Fibroblast of villous mesenchyme (primary cell): ENCODE measurements around the gene RNF186. TPM values are rescaled to one million over a fixed set of nuclear protein-coding genes. Genes with fewer than 3 reads are reported as not detected.
"Not testable (repeated sequence)": the region's sequence is repeated elsewhere in the genome, so short reads cannot be mapped to it uniquely, and the experiment has no call there.

Experiments
- DNase-seq: peaks from one replicate; pipeline ENCODE4 v3.0.0-alpha.2; 2010; ENCODE audit warnings: low read depth
- H3K4me3 ChIP-seq: 2 replicates; pipeline ENCODE4 v1.5.1; 2011; ENCODE audit warnings: low read depth, mild to moderate bottlenecking, low read length
- total RNA-seq: library from RNA; depleted of rRNA; stranded (reverse); fragments of >200 nt; gene quantifications from 2 replicates; pipeline ENCODE4 v1.2.3, GENCODE V29; 2012
- TF ChIP-seq, protein P1 (sequence below): IDR thresholded peaks from 2 replicates; pipeline ENCODE4 v1.5.1; 2012; ENCODE audit warnings: low read depth, mild to moderate bottlenecking, low read length; ENCODE audit not compliant: insufficient read depth

Gene RNF186
- total RNA-seq, 1 donor, result not detected

DNA sequence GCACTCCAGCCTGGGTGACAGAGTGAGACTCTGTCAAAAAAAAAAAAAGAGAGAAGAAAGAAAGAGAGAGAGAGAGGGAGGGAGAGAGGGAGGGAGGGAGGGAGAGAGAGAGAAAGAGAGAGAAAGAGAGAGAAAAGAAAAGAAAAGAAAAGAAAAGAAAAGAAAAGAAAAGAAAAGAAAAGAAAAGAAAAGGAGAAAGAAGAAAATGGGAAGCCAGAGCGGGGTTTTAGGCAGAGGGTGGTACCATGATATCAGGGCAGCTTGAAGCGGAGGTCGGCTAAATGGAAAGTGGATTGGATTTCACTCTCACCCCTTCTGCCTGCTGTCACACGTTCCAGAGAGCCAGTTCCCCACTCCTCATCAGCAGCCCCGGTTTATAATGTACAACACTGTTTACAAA, 17.3 kb downstream of the RNF186 start:
- TF ChIP-seq, protein P1, sequence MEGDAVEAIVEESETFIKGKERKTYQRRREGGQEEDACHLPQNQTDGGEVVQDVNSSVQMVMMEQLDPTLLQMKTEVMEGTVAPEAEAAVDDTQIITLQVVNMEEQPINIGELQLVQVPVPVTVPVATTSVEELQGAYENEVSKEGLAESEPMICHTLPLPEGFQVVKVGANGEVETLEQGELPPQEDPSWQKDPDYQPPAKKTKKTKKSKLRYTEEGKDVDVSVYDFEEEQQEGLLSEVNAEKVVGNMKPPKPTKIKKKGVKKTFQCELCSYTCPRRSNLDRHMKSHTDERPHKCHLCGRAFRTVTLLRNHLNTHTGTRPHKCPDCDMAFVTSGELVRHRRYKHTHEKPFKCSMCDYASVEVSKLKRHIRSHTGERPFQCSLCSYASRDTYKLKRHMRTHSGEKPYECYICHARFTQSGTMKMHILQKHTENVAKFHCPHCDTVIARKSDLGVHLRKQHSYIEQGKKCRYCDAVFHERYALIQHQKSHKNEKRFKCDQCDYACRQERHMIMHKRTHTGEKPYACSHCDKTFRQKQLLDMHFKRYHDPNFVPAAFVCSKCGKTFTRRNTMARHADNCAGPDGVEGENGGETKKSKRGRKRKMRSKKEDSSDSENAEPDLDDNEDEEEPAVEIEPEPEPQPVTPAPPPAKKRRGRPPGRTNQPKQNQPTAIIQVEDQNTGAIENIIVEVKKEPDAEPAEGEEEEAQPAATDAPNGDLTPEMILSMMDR, result no peak
- no peak overlapping the region for H3K4me3 ChIP-seq
- no peak for DNase-seq

DNA sequence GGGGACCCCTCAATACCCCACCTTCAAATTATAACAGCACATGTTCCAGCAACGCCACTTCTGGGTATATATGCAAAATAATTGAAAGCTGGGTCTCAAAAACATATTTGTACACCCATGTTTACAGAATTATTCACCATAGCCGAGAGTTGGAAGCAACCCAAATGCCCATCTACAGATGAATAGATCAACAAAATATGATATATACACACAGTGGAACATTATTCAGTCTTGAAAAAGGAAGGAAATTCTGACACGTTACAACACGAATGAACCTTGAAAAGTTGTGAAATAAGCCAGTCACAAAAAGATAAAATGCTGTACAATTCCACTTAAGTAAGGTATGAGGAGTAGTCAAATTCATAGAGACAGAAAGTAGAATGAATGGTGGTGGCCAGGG, 20.5 kb downstream of the RNF186 start:
- TF ChIP-seq, protein P1, result no peak
- DNase-seq, result no peak
- H3K4me3 ChIP-seq, result no peak overlapping the region

DNA sequence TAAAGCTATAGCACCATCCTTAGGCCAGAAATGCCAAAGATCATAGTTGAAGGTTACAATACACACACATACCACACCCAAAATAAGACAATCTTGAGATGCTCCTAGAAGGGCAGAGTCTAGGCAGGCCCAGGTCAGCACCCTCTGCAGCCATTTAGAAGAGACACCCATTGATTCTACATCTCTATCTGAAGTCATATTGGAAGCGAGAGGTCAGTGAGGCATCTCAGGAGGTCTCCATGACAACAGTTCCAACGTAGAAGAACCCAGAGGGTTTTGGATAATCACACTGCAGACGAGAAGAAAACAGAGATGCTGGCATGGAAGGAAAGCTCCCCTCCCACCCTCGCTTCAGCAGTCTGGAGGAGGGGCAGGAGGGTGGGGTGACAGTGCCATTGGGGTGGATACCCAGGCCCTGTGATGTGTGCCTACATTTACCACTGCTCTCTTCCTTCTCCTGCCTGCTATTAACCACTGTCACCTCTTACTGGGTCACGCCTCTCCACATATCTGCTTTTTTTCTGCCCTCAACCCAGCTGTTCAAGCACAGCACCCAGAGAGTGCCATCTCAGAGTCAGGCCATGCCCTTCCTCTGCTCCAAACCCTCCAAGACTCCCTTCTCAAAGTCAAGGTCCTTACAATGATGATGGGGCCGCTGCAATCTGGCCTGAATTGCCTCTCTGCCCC, 21.6 kb downstream of the RNF186 start:
- H3K4me3 ChIP-seq, result no peak overlapping the region
- TF ChIP-seq, protein P1, result no peak
- no peak for DNase-seq

DNA sequence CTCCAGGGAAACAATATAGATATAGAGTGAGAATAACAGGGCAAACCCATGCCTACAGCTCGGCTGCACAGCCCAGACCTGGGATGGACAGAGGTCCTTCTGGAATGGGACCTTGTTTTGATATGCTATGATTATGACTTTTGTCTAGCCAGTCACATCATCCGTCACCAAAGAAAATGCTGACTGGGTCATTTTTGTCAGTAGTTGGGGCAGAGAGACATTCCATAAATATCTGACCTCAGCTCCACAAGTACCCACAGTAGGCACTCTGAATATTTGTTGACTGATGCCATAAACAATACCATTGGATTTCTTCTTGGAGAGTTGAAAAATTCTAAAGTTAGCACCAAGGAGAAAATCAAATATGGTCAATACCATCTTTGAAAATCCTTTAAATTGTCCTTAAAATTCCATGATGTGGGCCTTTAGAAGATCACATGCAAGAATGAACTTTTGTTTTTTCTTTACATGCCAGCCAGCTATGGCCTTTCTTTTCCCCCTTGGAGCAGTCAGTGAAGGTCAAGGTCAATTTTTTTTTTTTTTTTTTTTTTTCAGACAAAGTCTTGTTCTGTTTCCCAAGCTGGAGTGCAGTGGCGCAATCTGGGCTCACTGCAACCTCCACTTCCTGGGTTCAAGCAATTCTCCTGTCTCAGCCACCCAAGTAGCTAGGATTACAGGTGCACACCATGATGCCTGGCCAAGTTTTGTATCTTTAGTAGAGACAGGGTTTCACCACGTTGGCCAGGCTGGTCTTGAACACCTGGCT, 22.7 kb downstream of the RNF186 start:
- no peak overlapping the region for H3K4me3 ChIP-seq
- TF ChIP-seq, protein P1, result no peak
- no peak for DNase-seq

DNA sequence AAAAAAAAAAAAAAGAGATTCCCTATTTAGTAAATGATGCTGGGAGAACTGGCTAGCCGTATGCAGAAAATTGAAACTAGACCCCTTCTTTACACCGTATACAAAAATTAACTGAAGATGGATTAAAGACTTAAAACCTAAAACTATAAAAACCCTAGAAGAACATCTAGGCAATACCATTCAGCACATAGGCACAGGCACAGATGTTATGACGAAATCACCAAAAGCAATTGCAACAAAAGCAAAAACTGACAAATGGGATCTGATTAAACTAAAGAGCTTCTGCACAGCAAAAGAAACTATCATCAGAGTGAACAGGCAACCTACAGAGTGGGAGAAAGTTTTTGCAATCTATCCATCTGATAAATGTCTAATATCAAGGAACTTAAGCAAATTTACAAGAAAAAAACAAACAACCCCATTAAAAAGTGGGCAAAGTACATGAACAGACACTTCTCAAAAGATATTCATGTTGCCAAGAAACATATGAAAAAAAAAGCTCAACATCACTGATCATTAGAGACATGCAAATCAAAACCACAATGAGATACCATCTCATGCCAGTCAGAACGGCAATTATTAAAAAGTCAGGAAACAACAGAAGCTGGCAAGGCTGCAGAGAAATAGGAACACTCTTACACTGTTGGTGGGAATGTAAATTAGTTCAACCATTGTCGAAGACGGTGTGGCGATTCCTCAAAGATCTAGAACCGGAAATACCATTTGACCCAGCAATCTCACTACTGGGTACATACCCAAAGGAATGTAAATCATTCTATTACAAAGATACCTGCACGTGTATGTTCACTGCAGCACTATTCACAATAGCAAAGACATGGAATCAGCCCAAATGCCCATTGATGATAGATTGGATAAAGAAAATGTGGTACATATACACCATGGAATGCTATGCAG, 24.8 kb downstream of the RNF186 start:
- peak; percentile 68 for DNase-seq
- not testable (repeated sequence) for H3K4me3 ChIP-seq

DNA sequence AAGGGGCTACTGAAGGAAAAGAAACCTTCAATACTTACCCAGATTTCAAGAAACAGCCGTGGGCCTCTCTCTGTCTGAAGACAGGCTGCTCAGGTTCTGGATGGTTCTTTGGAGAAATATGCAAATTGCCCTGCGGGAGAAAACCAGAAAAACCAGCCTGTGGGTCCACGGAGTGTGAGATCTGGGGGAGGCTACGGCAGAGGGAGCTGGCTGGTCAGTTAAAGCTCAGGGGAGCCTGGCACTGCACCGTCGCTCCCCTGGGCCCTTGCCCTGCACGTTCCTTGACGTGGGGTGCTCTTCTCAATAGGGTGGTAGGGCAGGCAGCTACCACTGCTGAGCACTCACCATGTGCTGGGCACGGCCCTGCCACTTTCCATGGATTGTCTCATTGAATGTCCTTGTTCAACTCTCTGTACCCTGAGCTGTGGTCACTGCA, 28.1 kb downstream of the RNF186 start:
- DNase-seq, result no peak
- no peak overlapping the region for H3K4me3 ChIP-seq
- TF ChIP-seq, protein P1, result no peak

DNA sequence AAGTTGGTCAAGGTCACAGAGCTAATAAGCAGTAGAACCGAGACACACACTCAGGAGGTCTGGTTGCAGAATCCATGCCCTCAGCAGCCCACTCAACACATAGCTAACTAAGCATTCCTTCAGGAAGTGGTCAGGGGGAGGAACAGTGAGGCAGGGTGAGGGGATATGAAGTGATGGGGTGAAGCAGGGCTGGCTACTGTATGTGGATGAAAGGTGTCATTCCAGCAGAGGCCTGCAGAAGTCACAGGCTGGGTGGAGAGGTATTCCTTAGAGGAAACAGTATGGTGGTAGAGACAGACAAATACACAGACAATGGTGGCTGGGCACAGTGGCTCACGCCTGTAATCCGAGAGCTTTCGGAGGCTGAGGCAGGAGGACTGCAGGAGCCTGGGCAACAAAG, 29.4 kb downstream of the RNF186 start:
- no peak for DNase-seq
- no peak overlapping the region for H3K4me3 ChIP-seq
- TF ChIP-seq, protein P1, result no peak
